MM.1S (cell line): Measurements from ENCODE around the gene MSI2.

ENCODE experiments used
- DNase-seq: peaks from one replicate; pipeline ENCODE4 v3.0.0-alpha.2; 2015
- H2AFZ ChIP-seq: fragments of 300-600 bp; sonication (generic); 2 replicates; pipeline ENCODE4 v1.6.0; 2016; ENCODE audit warnings: antibody characterized with exemption, low read length
- H3F3A ChIP-seq: fragments of 300-600 bp; sonication (generic); 2 replicates; pipeline ENCODE4 v1.6.1; 2016; ENCODE audit warnings: mild to moderate bottlenecking, antibody characterized with exemption, low read length, moderate library complexity, mixed read lengths; ENCODE audit not compliant: insufficient read depth
- H3K27ac ChIP-seq: fragments of 300-600 bp; sonication (generic); 2 replicates; pipeline ENCODE4 v1.5.1; 2016; ENCODE audit warnings: mild to moderate bottlenecking, low read length
- H3K27me3 ChIP-seq: fragments of 300-600 bp; sonication (generic); replicated peaks from 2 replicates; pipeline ENCODE4 v1.6.0; 2016; ENCODE audit warnings: low read length; ENCODE audit not compliant: insufficient read depth
- H3K36me3 ChIP-seq: fragments of 300-600 bp; sonication (generic); replicated peaks from 2 replicates; pipeline ENCODE4 v1.6.1; 2016; ENCODE audit warnings: mild to moderate bottlenecking, low read length, mixed read lengths; ENCODE audit not compliant: insufficient read depth
- H3K4me1 ChIP-seq: fragments of 300-600 bp; sonication (generic); 2 replicates; pipeline ENCODE4 v1.6.1; 2016; ENCODE audit warnings: low read length, mixed read lengths
- H3K4me2 ChIP-seq: fragments of 300-600 bp; sonication (generic); 2 replicates; pipeline ENCODE4 v1.6.0; 2016; ENCODE audit warnings: low read depth, low read length
- H3K4me3 ChIP-seq: fragments of 300-600 bp; sonication (generic); 2 replicates; pipeline ENCODE4 v1.5.1; 2016; ENCODE audit warnings: low read length, mixed read lengths
- H3K79me2 ChIP-seq: fragments of 300-600 bp; sonication (generic); 2 replicates; pipeline ENCODE4 v1.6.1; 2016; ENCODE audit warnings: mixed run types, low read length, mixed read lengths
- H3K9ac ChIP-seq: fragments of 300-600 bp; sonication (generic); 2 replicates; pipeline ENCODE4 v1.6.1; 2016; ENCODE audit warnings: low read length, mixed read lengths
- H3K9me2 ChIP-seq: fragments of 300-600 bp; sonication (generic); replicated peaks from 2 replicates; pipeline ENCODE4 v1.6.1; 2016; ENCODE audit warnings: mild to moderate bottlenecking, low read length, mixed read lengths; ENCODE audit not compliant: insufficient read depth
- H3K9me3 ChIP-seq: fragments of 300-600 bp; sonication (generic); replicated peaks from 2 replicates; pipeline ENCODE4 v1.6.1; 2016; ENCODE audit warnings: mild to moderate bottlenecking, low read length, mixed read lengths; ENCODE audit not compliant: insufficient read depth
- H4K20me1 ChIP-seq: fragments of 300-600 bp; sonication (generic); 2 replicates; pipeline ENCODE4 v1.6.1; 2016; ENCODE audit warnings: mild to moderate bottlenecking, low read length, moderate library complexity, mixed read lengths; ENCODE audit not compliant: insufficient read depth
- CTCF ChIP-seq: fragments of 300-600 bp; sonication (generic); IDR thresholded peaks from 2 replicates; pipeline ENCODE4 v1.5.1; 2016; ENCODE audit warnings: antibody characterized with exemption, low read length, mixed read lengths
- EZH2 ChIP-seq: fragments of 300-600 bp; sonication (generic); optimal IDR thresholded peaks from 2 replicates; pipeline ENCODE3; 2017; ENCODE audit warnings: low read depth, mild to moderate bottlenecking, antibody characterized with exemption, low read length, mixed read lengths
- EZH2phosphoT487 ChIP-seq: fragments of 300-600 bp; sonication (generic); IDR thresholded peaks from 2 replicates; pipeline ENCODE4 v1.6.1; 2018; ENCODE audit warnings: antibody characterized with exemption, low read length

Gene MSI2

DNA sequence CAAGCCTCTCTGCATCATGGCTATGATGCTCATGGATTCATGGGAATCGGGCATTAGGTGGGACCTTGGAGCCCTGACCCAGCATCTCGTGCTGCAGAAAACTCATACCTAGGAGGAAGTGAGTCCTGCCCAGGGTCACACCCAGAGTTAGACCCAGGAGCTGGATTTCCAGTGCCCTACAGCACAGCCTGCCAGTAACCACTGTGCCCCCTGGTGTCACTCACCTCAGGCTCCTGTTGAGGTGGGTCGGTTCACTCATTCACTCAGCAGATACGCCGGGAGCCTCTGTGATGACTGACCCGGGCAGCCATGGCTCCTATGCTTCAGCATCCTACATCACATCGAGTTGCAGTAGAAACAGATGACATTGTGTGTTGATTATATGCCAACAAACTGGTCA lies 143.4 kb downstream of the MSI2 start:
- H3K27ac ChIP-seq: no peak overlapping the region
- no peak for TF ChIP-seq EZH2phosphoT487
- no peak for TF ChIP-seq CTCF
- no peak for TF ChIP-seq EZH2
- H3K27me3 ChIP-seq: no peaks in the 10 kb centered on the region
- no peaks in the 10 kb centered on the region for H4K20me1 ChIP-seq
- H3F3A ChIP-seq: no peaks in the 10 kb centered on the region
- H3K79me2 ChIP-seq: peaks cover 51% of the 10 kb centered on the region
- no peak for DNase-seq
- no peaks in the 10 kb centered on the region for H3K9me2 ChIP-seq
- H3K4me1 ChIP-seq: no peaks in the 10 kb centered on the region
- H3K4me2 ChIP-seq: no peak overlapping the region
- H3K4me3 ChIP-seq: no peak overlapping the region
- no peak overlapping the region for H2AFZ ChIP-seq
- no peak overlapping the region for H3K9ac ChIP-seq
- H3K9me3 ChIP-seq: no peaks in the 10 kb centered on the region
- H3K36me3 ChIP-seq: no peaks in the 10 kb centered on the region

- Histone ChIP-seq H3K4me2 (no peak overlapping the region), H3K79me2 (peaks cover 43% of the 10 kb centered on the region), H3K4me3 (no peak overlapping the region), H3K4me1 (no peaks in the 10 kb centered on the region), H4K20me1 (no peaks in the 10 kb centered on the region), H2AFZ (no peak overlapping the region), H3K27me3 (no peaks in the 10 kb centered on the region), H3K9me2 (no peaks in the 10 kb centered on the region), H3K36me3 (no peaks in the 10 kb centered on the region), H3K27ac (no peak overlapping the region), H3F3A (no peaks in the 10 kb centered on the region), H3K9ac (no peak overlapping the region), H3K9me3 (no peaks in the 10 kb centered on the region)
- TF ChIP-seq EZH2: no peak
- TF ChIP-seq CTCF: no peak
- TF ChIP-seq EZH2phosphoT487: no peak
- DNase-seq: no peak
Observed at GRCh38 chr17:57400648-57401047, 144.3 kb downstream of the MSI2 start.

GRCh38 chr17:57401556-57402488 lies 145.5 kb downstream of the MSI2 start:
- Histone ChIP-seq H3K9me2 (no peaks in the 10 kb centered on the region), H3K4me1 (no peaks in the 10 kb centered on the region), H3K36me3 (no peaks in the 10 kb centered on the region), H3K27me3 (no peaks in the 10 kb centered on the region), H4K20me1 (no peaks in the 10 kb centered on the region), H3K9ac (no peak overlapping the region), H3F3A (no peaks in the 10 kb centered on the region), H3K4me3 (no peak overlapping the region), H3K27ac (no peak overlapping the region), H3K9me3 (no peaks in the 10 kb centered on the region), H2AFZ (no peak overlapping the region), H3K4me2 (no peak overlapping the region), H3K79me2 (peaks cover 44% of the 10 kb centered on the region)
- TF ChIP-seq EZH2 (no peak), CTCF (no peak), EZH2phosphoT487 (no peak)
- no peak for DNase-seq
